NCI-H82 treated with DMSO at 0.1 percent for 48 hours (cell line): ENCODE data around the gene ELF1.
A peak's percentile ranks its signal among the peaks of the same experiment; 100 is the strongest.
"Not testable (repeated sequence)": the region's sequence is repeated elsewhere in the genome, so short reads cannot be mapped to it uniquely, and the experiment has no call there.

Experiments
- DNase-seq: peaks from one replicate; lab custom pipeline; 2025; ENCODE audit not compliant: unreplicated experiment; lab: John Stamatoyannopoulos, UW

The ELF1 gene

GRCh38 chr13:41042419-41042818 is 23.3 kb upstream of the ELF1 start:
- DNase-seq = not testable (repeated sequence)

DNA sequence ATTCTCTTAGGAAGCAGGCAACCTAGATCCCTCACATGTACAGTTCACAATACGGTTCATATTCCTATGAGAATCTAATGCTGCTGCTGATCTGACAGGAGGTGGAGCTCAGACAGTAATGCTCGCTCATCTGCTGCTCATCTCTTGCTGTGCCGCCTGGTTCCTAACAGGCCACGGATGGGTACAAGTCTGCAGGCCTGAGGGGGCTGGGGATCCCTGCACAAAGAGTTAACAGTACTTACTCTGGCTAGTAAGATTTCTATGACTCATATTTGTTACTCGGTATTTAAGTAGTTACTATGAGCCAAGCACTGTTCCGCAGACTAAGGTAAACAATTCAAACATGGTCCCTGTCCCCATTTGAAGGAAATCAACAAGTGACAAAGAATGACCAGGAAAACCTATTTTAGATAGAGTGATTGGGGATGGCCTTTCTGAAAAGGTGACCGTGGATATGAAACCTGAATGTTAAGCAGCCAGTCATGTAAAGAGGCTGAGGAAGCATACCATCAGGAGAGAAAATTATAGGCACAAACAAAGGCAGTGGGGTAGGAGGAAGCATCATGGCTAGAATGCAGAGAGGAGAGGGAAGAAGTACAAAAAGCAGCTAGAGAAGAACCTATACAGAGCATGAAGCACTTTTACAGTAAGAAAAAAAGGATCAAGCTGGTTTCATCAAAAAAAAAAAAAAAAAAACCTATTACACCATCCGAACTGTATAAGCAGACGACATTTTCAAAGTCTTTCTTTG is 21.6 kb upstream of the ELF1 start:
- no peak for DNase-seq

- no peak for DNase-seq
Measured at GRCh38 chr13:41039746-41040145, 20.6 kb upstream of the ELF1 start.

- DNase-seq = not testable (repeated sequence)
Measured at GRCh38 chr13:41036557-41036956, 17.4 kb upstream of the ELF1 start.

DNA sequence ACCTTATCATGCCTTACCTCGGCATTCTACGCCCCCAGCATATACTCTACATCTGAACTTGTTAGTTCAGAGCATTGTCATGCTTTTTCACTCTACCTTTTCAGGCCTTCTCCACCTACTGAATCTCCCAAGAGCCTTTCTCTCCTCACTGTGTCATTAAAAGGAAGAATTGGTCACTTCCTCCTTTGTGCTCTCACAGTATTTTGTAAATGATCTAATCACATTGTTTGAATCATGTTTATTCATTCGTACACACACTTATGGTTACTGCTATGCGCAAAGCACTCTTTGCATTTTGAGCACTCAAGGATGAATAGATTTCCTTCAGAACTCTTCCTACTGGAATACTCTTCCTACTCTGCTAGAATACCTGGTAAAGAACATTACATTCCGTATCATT is 15.8 kb upstream of the ELF1 start:
- DNase-seq = no peak

DNA sequence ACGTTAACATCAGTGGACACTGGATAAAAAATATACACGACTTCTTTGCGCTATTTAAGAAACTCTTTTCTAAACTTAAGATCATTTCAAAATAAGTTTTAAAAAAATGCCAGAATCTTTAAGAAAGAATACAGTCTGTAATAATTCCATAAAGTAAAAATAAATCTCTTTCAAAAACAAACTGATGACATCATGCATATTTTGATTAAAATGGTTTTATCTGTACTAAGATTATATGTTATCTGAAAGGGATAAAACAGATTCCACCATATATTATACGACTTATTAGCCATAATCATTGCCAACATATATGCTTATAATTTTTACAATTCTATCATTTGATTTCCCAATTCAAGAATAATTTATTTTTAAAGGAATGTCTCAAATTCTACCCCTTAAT is 15.3 kb upstream of the ELF1 start:
- DNase-seq = no peak

DNA sequence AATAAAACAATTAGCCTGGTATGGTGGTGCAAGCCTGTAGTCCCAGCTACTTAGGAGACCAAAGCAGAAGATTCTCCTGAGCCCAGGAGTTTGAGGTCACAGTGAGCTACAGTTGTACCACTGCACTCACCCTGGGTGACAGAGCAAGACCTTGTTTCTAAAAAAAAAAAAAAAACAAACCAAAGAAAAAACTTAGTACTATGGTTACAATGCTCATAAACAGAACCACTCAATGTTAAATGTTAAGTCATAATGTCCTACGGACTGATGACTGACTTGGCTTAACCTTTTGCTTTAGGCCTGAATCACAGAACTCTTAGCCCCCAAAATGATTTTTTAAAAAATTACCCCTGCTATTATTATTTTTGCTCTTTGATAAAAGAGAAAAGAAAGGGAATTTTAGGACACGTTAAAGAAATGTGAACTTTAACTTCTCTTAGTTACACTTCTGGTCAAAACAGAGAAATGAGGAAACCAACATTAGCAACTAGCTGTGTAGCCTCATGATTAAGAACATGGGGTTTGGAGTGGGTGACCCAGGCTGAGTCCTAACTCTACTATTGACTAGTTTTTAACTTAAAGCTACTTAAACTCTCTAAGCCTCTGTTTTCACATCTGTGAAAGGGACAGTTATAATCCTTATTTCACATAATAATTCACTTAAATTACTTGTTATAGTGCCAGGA is 13.7 kb upstream of the ELF1 start:
- DNase-seq = no peak

- DNase-seq = no peak
Measured at GRCh38 chr13:41029629-41030028, 10.5 kb upstream of the ELF1 start.

GRCh38 chr13:41028051-41028450 is 8.9 kb upstream of the ELF1 start:
- no peak for DNase-seq

GRCh38 chr13:41026788-41027187 is 7.7 kb upstream of the ELF1 start:
- no peak for DNase-seq

GRCh38 chr13:41025518-41025917 is 6.4 kb upstream of the ELF1 start:
- peak; percentile 61 for DNase-seq

GRCh38 chr13:41019578-41020347 is 647 bp upstream of the ELF1 start:
- DNase-seq = no peak

DNA sequence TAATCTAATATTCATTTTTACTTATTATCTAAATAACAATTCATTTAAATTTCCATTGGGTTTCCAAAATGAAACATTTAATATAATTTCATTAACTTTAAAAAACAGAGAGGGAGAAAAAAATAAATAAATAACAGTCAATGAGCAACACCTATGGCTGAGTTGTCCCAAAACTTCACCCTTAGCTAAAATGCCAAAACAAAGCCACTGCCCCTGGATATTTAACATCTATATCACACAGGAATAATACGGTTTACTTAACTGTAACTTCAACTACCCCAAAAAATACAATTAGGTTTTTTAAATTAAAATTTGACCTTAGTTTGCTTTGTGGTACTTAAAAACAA is 541 bp downstream of the ELF1 start:
- DNase-seq = no peak

GRCh38 chr13:41017817-41018601 is 1.1 kb downstream of the ELF1 start:
- no peak for DNase-seq

- no peak for DNase-seq
Measured at GRCh38 chr13:41017159-41017558, 2.0 kb downstream of the ELF1 start.

DNA sequence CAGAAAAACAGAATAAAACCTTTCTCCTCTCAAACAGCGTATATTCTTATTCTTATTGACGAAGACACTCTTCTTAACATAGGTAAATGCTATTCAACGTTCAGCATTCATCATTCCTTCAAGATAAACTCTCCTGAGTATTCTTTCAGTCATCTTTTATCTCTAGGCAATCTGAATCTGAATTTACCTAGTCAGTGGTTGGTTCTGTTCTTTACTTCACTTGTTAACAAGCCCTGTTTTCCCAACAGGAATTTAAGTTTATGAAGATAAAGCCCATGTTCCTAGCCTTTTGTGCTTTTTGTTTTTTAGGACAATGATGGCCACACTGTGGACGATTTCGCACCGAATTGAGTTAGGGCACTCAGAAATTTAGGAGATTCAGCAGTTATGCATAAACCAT is 3.2 kb downstream of the ELF1 start:
- DNase-seq = no peak

GRCh38 chr13:41013835-41014234 is 5.3 kb downstream of the ELF1 start:
- DNase-seq = no peak

- no peak for DNase-seq
Measured at GRCh38 chr13:41012536-41012935, 6.6 kb downstream of the ELF1 start.

- DNase-seq = no peak
Measured at GRCh38 chr13:41011382-41011956, 7.6 kb downstream of the ELF1 start.

GRCh38 chr13:41008349-41008980 is 10.7 kb downstream of the ELF1 start:
- no peak for DNase-seq

GRCh38 chr13:41007744-41008128 is 11.4 kb downstream of the ELF1 start:
- no peak for DNase-seq
